Right lobe of liver (tissue), 4 donors: ENCODE data around the gene VSX1.

Source experiments
- CTCF ChIP-seq, 4 donors: fragments of 200-600 bp in 3 of 4; fragments of 450-650 bp in 1 of 4; IDR thresholded peaks; one replicate each; pipeline versions ENCODE4 v1.5.1 to v1.8.0; 2016 to 2022; ENCODE audit warnings: antibody characterized with exemption in 4 of 4, mild to moderate bottlenecking in 2 of 4
- POLR2A ChIP-seq: fragments of 450-650 bp; IDR thresholded peaks from one replicate; pipeline ENCODE4 v1.6.1; 2017; ENCODE audit warnings: antibody characterized with exemption, mild to moderate bottlenecking
- donor health status: DM: no; HTN: no; CAD: no.
- donor health status: DM: no; HTN: no; CAD: no.
- donor health status: DM: no; HTN: yes; CAD: no.

GRCh38 chr20:25083141-25083772 lies 1.3 kb upstream of the VSX1 start:
- TF ChIP-seq CTCF (IDR thresholded peaks at IDR 0.05) (no peak), POLR2A (no peak)
